ENCODE results near the gene TTLL11.

The TTLL11 gene

DNA sequence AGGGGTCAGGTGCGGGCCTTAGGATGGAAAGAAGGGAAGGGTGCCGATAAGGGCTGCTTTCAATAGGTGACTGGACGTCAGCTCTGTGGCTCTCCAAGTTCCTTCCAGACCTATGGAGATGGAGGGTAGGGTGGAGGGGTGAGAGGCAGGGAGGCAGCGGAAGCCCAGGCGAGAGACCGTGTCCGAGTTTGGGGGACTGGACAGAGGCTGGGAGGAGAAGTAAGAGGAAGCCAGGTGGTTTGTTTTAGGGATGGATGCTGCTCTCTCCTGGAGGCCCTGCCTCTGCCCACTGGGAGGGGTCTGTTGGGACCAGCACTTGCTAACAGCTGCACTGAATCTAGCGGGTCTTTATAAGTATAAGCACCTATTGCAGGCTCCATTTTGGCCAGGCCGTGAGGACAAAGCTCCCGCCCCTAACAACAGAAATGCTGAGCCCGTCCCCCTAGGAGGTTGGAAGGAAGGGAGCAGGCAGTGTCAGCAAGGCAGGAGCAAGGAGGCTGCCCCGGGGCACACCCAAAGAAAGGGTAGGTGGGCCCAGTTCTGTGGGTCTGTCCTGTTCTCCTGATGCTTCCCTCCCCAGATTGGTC is 274.2 kb downstream of the TTLL11 start:
- TF ChIP-seq GATA2 (IDR thresholded peaks at IDR 0.05; ENCODE audit: low read depth, low read length) (no peak), GATA3 (IDR thresholded peaks at IDR 0.05; ENCODE audit: low read depth, low read length) (no peak)

DNA sequence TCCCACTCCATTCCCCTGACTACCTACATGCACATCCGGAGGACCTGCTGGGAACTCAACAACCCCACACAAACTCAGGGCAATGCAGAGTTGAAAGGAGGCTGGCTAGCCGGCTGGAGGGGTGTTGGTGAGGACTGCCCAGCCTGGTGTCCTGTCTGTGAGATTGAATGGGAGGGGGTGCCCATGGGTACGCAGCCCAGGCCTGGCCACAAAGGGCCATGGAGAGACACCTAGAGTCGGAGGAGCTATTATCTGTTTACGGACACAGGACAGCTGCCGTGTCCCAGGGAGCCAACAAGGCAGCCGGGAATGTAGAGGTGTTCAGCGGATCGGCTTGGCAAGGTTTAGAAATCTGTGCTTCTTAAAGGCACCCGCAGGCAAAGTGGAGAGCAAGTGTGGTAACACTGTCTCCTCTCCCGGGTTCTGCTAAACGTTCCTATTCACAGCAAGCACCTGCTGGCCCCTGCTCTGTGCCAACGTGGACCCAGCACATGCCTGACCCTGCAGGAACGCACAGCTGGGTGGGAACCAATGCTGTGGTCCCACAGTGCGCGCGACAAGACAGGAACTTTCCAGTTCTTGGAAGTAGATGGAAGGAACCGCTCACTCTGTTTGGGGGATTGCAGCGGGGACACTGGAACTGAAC is 275.0 kb downstream of the TTLL11 start:
- TF ChIP-seq GATA2 (IDR thresholded peaks at IDR 0.05; ENCODE audit: low read depth, low read length) (no peak), GATA3 (IDR thresholded peaks at IDR 0.05; ENCODE audit: low read depth, low read length) (no peak)

DNA sequence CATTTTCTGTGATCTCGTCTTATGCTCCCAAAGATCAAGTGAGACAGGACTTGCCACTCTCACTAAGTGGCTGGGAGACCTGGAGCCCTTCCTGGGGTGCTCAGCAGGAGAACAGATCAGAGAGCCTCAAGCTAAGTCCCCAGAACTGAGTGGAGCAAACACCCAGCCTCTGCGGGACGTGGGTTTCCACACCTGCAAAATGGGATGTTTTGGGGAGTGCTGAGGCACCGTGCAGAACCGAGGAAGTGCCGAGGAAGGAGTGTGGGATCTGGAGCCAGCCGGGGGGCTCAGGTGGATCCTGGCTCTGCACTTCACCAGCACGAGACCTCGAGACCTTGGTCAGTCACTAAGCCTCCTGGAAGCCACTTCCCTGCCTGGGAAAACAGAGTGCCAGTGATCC is 275.6 kb downstream of the TTLL11 start:
- TF ChIP-seq GATA2 (IDR thresholded peaks at IDR 0.05; ENCODE audit: low read depth, low read length): no peak
- no peak for TF ChIP-seq GATA3 (IDR thresholded peaks at IDR 0.05; ENCODE audit: low read depth, low read length)

DNA sequence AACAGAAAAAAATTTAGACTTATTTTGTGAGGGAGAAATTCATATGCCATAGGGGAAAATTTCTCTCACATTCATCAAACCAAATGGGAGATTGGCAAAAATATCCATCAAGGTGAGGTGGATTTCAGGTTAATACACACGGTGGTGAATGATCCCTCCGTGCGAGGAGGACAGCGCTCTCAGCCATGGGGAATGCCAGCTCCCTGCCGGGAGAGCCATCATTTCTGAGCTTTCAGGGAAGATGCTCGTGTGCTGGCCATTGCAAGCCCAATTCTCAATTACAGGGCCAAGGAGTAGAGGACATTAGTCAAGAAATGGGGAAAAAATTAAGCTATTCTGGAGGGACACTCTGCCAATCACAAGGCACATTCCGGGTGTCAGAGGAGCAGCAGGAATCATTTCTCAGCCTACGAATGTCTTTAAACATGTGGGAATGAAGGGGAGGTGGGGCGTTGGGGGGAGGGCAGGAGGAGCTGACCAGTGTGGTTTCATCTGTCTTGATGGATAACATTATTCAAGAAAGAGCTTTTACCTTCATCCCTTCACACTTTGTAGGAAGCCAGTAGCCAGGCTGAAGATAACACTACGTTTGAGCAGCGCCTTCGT is 276.2 kb downstream of the TTLL11 start:
- TF ChIP-seq GATA3 (IDR thresholded peaks at IDR 0.05; ENCODE audit: low read depth, low read length): no peak
- TF ChIP-seq GATA2 (IDR thresholded peaks at IDR 0.05; ENCODE audit: low read depth, low read length): no peak

DNA sequence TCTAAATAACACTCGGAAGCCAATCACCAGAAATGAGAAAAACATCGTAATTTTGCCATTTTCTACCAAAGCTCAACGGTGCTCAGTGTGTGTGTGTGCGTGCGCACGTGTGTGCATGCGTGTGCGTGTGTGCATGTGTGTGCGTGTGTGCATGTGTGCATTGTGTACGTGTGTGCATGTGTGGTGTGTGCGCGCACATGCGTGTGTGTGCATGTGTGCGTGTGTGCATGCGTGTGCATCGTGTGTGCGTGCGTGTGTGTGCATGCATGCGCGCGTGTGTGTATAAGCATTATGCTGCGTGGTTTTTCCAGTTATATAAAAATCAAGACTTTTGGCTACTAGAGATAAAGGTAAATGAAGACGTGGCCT is 276.7 kb downstream of the TTLL11 start:
- TF ChIP-seq GATA3 (IDR thresholded peaks at IDR 0.05; ENCODE audit: low read depth, low read length) (no peak), GATA2 (IDR thresholded peaks at IDR 0.05; ENCODE audit: low read depth, low read length) (no peak)

DNA sequence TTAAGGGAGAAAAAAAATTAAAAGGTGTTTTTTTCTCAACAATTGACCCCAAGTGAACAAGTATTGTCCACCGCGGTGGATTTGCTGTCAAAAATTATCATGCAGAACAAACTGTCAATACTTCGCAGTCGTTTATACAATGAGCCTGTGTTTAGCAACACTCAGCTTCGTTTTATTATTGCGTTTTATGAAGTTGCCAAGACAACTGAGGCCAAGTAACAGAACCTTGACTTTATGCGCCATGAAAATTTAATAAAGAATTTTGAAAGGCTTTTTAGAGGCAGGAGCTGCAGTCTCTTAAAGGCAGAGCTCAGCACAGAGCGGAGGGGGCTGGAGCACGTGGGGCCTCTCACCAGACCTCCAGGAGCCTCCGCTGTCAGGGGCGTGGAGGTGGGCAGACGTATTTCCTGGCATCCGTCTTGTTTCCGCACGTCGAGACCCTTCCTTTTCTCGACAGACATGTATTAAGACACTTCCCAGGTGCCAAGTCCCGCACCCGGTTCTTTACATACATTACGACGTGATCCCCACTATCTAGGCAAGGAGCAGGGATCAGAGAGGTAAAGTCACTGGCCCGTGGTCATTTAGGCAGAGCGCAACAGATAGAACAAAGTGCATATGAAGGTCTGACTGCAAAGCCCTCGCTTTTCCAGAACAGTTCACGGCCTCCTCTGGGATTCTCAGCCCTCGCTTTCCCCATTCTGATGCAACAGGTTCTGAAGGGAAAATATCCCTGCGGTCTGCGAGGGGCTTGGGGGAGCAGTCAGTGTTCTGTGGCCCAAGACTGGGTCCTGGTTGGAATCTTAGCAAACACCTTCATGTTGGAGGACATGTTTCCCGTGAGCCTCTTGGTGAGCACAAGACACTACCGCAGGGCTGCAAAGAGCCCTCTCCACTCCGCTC is 277.3 kb downstream of the TTLL11 start:
- no peak for TF ChIP-seq GATA2 (IDR thresholded peaks at IDR 0.05; ENCODE audit: low read depth, low read length)
- no peak for TF ChIP-seq GATA3 (IDR thresholded peaks at IDR 0.05; ENCODE audit: low read depth, low read length)

DNA sequence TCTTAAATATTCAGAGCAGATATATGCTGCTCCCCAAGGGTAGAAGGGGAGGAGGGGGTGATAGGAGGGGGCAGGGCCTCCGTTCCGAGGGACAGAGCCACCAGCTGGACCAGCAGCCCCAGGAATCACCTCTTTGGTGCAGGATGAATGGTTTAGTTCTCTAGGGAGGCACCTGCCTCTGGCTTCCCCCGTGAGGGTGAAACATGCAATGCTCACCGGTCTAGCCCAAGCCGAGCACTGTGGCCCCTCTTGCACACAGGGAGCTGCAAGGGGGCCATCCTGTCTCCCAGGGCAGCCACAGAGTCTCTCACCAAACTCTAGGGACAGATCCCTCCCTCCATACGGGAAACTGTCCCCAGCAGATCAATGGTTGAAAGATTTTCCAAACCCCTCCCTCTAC is 278.0 kb downstream of the TTLL11 start:
- TF ChIP-seq GATA3 (IDR thresholded peaks at IDR 0.05; ENCODE audit: low read depth, low read length) (no peak), GATA2 (IDR thresholded peaks at IDR 0.05; ENCODE audit: low read depth, low read length) (no peak)

DNA sequence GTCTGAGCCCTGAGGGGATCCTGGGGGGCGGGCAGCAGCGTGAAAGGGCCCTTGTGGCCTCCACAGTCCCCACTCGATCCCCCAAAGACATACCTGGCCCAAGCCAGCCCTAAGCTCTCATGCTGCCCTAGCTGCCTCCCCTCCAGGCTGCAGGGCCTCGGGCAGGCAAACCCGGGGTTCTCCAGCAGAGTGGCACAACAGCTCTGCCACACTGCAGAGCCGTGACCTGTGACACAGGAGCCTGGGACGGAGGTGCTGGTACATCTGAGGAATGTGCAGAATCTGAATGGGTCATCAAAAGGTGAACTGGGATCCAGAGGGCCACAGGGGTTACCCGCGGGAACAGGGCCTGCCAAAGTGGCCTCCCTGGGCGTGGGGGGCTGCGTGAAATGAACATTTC is 278.5 kb downstream of the TTLL11 start:
- TF ChIP-seq GATA3 (IDR thresholded peaks at IDR 0.05; ENCODE audit: low read depth, low read length) (no peak), GATA2 (IDR thresholded peaks at IDR 0.05; ENCODE audit: low read depth, low read length) (no peak)

DNA sequence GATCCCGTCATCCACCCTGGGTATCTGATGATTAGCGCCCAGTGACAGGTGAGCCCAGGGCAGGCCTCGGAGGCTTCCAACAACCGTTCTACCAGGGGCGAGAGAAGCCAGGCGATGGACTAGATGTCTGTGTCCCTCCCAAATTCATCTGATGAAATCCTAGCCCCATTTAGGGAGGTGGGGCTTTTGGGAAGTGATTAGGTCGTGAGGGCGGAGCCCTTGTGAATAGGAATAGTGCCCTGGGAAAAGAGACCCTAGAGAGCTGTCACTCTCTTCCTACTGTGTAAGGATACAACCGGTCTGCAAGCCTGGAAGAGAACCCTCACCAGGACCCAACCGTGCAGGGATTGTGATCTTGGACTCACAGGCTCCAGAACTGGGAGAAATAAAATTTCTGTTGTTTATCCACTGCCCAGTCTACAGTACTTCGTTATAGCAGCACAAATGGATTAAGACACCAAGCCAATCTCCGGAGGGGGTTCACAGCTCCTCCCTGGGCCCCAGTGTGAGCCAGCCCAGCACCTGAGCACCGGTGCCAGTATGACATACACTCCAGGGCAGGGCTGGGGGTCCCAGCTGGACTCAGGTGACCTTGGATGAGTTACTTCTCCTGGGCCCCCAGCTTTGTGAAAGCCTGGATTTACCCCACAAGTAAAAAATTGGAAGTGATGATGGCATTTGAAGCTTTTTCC is 279.4 kb downstream of the TTLL11 start:
- TF ChIP-seq GATA2 (IDR thresholded peaks at IDR 0.05; ENCODE audit: low read depth, low read length): no peak
- TF ChIP-seq GATA3 (IDR thresholded peaks at IDR 0.05; ENCODE audit: low read depth, low read length): no peak

DNA sequence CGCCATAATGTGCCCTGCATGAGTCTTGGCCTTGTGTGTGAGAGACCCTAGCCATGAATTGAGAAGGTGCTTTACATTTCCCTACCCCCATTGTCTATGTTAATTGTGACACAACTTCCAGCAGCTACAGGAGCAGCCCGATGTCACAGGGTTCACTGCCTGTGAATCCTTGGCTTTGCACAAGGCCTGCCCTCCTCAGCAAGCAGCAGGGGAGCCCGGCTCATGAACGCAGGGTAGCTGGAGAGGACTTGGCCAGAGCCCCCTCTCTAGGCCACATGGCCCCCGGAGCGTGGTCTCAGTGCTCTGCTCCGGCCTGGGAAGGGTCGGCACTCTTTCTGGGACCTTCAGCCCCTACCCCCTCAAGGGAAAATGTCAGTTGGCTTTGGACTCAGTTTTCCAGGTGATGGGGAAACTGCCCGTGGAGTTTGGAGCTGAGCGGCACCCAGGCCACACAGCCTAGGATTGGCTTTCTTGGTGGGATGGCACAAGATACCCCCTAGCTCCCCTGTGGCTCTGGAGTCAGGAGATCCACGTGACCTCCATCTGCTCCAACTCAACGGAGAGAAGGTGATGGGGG is 280.9 kb downstream of the TTLL11 start:
- TF ChIP-seq GATA2 (IDR thresholded peaks at IDR 0.05; ENCODE audit: low read depth, low read length) (no peak), GATA3 (IDR thresholded peaks at IDR 0.05; ENCODE audit: low read depth, low read length) (no peak)

DNA sequence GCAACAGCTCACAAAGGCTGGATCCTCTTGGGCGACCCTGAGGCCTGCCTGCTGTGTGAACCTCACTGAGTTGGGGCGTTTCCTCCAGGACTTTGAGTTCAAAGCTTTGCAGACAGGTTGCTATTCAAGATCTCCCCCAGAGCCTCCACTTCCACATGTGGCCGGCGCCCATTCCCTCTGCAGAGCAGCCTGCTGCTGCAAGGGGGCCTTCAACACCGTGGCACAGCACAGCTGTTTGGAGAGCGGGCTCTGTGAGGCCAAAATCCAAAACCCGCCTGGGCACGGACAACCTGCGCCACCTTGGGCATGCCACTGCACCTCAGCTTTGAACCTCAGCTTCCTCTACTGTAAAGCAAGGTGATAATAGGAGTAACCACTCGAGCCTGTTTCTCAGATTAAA is 281.4 kb downstream of the TTLL11 start:
- TF ChIP-seq GATA3 (IDR thresholded peaks at IDR 0.05; ENCODE audit: low read depth, low read length): no peak

DNA sequence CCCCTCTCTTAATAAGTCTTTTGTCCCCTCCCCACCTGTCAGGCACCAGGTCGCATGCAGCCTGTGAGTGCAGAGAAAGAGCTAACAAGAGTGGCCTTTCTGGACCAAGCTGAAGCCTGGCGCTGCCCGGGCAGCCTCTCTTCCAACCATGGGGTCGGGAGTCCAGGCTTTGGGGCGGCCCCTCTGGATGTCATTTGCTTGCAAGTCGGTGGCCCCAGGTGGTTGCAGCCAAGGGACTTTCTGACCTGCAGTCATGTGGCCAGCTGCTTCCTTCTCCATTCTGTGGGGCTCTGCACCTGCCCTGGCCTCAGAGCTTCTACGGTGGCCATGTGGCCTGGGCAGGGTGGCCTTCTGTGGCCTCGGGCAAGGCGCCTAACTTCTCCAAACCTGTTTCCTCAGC is 282.0 kb downstream of the TTLL11 start:
- TF ChIP-seq GATA3 (IDR thresholded peaks at IDR 0.05; ENCODE audit: low read depth, low read length) (no peak), GATA2 (IDR thresholded peaks at IDR 0.05; ENCODE audit: low read depth, low read length) (no peak)

DNA sequence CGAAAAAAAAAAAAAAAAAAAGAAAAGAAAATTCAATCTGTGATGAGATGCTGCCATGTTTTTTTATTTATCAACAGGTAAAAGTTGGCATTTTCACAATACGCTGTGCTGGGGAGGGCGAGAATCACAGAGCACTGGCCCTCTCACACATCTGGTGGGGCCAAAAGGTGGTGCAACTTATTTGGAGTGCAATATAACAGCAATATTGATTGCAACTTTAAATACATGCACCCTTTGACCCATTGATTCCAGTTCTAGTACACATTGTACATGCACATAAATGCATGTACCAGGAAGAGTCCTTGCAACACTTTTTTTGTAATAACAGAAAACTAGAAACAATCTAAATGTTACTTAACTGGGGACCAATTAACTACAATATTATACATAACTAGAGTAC is 282.6 kb downstream of the TTLL11 start:
- no peak for TF ChIP-seq GATA3 (IDR thresholded peaks at IDR 0.05; ENCODE audit: low read depth, low read length)
- TF ChIP-seq GATA2 (IDR thresholded peaks at IDR 0.05; ENCODE audit: low read depth, low read length): no peak

Data from SH-SY5Y (cell line).